HG03060 (cell line): ENCODE measurements around the gene NHLH1.

ENCODE experiments used
- ATAC-seq: cut with Tn5 transposase; IDR thresholded peaks from one replicate; pipeline ENCODE4 v1.9.1; 2021; ENCODE audit warnings: low read depth, moderate number of reproducible peaks; ENCODE audit not compliant: unreplicated experiment

NHLH1 gene

DNA sequence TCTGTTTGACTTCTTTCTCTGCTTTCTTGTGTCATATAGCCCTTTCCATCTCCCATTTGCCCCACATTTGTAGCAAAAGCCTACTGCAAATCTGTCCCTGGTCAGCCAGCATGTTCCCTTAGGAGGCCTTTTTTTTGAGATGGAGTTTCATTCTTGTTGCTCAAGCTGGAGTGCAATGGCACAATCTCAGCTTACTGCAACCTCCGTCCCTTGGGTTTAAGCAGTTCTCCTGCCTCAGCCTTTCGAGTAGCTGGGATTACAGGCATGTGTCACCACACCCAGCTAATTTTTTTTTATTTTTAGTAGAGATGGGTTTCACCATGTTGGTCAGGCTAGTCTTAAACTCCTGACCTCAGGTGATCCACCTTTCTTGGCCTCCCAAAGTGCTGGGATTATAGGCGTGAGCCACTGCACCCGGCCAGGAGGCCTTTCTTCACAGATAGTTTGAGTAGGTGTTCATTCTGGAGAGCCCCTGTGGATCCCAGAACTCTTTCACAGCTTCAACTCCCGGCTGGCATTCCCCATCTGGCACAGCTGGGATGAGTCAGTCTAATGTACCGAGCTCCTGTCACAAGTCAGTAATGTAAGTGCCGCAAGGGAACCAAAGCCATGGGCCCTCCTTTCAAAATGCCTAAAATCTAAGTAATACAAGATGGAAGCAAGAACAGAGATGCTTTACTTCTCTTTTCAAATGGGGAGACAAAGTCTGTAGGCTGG lies 9.4 kb upstream of the NHLH1 start:
- no peak for ATAC-seq

DNA sequence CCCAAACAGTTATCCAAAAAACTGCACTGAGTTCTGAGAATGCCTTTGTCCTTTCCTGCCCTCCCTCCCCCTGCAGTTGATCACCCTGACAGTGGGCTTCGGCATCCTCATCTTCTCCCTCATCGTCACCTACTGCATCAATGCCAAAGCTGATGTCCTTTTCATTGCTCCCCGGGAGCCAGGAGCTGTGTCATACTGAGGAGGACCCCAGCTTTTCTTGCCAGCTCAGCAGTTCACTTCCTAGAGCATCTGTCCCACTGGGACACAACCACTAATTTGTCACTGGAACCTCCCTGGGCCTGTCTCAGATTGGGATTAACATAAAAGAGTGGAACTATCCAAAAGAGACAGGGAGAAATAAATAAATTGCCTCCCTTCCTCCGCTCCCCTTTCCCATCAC lies 8.8 kb upstream of the NHLH1 start:
- no peak for ATAC-seq

DNA sequence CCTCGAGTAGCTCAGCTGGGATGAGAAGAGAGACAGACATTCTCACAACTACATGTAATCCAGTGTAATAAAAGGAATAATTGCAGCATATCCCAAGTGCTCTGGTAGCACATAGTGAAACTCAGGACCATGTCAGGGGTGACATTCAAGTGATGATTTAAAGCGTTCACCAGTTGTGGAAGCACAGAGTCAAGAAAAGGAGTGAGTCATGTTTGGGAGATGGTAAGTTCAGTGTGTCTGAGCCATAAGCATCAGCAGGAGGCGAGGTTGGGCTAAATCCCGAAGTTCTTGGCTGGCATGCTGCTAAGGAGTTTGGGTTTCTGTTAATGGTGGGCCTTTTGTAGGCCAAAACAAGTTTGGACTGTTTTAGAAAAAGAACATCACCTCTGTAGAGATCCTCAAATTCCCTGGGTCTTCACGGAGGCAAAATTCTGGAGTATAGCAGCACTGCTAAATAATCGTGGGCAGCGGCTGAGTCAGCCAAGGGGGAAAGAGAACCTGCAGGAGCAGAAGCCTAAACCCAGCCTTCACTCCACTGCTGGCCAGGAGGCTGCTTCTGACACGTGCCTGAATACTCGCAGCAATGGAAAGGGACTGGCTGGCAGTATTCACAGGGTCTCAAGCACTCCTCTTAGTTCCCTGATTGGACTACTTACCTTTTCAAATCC lies 7.2 kb upstream of the NHLH1 start:
- ATAC-seq = no peak

DNA sequence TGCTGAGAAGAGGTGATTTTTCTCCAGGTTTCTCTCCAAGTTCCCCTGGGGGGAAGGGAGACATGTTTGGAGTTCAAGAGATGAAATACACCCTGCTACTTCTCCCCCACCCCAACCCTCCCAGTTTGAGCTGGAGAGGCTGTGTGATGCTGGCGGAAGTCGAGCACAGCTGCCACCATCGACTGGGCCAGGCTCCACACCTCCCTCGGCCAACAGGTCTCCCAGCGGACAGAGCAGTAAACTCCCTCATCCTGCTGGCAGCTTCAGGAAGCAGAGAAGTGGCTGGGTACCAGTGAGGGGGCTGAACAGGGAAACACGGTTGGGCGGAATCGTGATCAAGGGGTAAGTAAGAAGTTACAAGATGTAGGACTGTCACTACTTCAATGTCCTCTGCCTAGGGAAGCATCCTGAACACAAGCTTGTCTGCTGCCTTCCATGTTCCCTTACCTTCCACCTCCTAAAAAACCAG lies 6.6 kb upstream of the NHLH1 start:
- ATAC-seq = no peak

DNA sequence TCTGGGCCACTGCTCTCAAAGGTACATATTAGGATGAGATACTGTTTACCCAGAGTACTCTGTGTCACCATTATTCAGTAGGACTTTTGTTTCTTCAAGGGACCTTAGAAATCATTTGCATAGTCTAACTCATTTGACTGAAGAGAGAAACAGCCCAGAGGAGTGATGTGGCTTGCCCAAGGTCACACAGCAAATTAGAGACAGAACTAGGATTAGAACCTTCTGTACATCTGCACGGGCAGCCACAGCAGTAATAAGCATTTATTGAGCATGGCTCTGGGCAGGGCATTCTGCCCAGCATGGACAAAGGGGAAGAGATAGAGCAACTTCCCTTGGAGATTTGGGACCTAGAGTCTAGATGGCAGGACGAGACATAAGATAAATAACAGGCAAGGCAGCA lies 5.7 kb upstream of the NHLH1 start:
- no peak for ATAC-seq

DNA sequence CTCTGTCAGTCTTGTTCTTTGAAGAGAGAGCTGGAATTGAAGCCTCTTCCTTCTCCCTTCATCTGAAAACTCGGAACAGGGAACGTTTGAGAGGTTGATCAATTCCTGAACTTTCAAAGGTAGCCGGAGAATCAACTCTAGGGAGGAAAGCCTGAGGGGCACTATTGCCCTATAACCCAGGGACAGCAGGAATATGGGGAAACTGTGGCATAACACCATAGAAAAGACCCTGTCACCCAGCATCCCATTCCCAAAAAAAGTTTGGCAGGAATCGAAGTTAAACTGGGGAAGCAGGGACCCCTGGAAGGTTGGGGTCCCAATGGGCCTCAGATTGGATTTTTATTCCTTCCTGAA lies 5.1 kb upstream of the NHLH1 start:
- ATAC-seq = no peak

DNA sequence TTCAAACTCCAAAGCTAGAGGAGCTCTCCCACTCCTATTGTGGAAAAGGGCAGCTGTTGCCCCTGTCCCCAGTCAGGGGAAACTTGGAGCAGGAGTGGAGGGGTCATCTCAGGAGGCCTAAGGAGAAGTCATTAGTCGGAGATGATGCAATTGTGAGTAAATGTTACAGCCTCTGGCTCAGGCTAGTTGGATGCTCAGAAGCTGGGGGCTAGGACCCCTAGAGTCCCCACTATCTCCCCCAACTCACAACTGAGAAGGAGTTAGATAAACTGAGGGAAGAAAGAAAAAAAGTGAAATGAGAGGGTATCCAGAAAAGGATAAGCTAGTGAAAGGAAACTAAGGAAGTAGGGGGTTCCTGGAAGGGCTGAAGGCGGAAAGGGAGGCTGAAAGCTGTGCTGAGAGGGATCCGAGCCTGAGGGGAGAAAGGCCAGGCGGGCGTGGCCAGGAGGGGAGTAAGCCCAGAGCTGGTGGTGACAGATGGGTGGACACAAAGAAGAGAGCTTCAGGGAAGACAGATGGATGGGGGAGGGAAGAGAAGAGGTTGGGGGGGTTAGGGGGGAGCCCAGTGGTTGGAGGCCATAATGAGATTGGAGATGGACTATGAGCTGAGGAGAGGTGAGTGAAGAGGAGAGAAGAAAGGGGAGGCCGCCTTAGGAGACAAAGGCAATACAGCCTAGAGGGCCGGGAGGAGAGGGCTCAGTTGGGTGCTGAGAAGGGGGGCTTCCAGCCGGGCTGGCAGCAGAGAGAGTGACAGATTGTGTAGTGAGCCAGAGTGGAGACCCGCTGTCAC lies 4.5 kb upstream of the NHLH1 start:
- no peak for ATAC-seq

DNA sequence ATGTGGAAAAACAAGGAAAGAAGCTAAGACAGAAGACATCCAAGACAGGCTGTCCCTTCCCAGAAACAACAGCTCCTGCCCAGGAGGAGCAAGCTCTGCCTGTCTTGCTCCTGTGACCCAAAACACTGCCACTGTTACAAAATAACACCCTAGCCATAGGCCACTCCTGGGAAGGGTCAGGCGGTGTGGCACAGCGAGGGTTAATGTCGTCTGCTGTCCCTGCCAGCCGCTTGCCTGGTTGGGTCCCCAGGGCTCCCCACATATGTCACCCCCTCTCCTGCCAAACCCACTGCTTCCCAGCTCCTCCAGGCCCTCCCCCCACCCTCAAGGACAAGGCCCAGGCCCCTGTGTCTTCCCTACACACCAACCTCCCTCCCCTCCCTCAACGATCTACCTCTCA lies 3.9 kb upstream of the NHLH1 start:
- no peak for ATAC-seq

DNA sequence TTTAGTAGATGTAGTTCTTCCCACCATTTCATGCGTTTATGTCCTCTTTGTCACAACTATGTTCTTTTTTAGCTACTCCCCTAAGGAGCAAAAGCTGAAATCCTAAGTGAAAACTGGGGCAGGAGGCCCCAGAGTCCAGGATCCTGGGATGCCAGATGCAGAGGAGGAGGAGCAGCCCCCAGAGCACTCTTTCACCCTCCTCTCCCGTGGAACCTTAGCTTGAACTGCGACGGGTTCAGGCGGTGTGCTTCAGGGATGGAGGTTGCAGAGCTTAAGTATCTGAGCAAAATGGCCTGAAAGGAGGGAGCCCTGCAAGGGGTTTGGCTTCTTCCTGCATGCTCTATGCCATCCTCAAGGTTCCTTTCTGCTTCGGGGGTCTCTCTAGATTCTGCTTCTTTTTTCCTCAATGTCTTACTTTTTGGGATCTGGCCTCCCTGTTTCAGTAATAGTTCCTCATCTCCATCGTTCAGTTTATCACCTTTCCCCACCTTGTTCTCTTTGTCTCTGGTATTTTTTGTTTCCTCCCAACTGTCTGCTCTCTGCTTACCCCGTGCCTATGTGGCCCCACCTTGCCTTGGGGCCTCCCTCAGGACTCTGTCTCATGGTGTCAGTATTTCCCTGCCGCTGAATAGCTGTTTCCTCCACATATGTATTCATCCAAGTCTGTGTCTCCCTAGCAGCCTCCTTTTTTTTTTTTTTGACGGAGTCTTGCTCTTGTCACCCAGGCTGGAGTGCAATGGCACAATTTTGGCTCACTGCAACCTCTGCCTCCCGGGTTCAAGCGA lies 2.7 kb upstream of the NHLH1 start:
- ATAC-seq = no peak

DNA sequence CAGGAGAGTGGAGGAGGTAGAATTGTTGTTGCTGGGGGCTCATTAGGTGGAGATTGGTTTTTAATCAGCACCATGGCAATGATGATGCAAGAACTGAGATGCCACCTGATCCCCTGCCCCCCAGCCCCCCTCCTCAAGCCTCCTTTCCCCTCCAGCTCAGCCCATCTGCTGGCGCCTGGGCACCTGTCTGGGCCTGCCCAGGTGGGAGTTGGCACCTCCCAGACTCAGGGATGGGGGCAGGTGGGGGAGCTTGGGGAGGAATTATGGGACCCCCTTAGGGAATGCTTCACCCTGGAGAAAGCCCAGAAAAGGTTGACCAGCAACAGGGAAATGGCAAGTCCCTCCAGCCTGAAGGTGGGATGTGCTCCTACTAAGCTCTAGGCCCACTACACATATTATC lies 1.5 kb upstream of the NHLH1 start:
- ATAC-seq = no peak

DNA sequence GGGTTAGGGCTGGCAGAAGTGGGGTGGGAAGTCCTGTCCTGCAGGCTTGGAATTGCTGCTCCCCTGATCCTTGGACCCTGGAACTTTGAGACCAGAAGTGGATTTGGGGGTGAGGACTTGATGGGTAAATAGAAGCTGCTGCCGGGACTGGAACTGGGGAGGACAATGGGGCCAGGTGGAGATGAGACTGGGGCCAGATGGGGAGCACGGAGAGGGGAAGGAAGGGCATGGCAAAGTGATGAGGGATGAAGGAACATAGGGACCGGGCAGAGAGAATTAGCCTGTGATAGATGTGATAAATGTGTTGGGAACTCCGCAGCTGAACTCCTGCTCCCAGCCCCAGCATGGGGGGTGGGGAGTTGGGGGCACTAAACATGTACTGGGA lies 637 bp downstream of the NHLH1 start:
- ATAC-seq = no peak

DNA sequence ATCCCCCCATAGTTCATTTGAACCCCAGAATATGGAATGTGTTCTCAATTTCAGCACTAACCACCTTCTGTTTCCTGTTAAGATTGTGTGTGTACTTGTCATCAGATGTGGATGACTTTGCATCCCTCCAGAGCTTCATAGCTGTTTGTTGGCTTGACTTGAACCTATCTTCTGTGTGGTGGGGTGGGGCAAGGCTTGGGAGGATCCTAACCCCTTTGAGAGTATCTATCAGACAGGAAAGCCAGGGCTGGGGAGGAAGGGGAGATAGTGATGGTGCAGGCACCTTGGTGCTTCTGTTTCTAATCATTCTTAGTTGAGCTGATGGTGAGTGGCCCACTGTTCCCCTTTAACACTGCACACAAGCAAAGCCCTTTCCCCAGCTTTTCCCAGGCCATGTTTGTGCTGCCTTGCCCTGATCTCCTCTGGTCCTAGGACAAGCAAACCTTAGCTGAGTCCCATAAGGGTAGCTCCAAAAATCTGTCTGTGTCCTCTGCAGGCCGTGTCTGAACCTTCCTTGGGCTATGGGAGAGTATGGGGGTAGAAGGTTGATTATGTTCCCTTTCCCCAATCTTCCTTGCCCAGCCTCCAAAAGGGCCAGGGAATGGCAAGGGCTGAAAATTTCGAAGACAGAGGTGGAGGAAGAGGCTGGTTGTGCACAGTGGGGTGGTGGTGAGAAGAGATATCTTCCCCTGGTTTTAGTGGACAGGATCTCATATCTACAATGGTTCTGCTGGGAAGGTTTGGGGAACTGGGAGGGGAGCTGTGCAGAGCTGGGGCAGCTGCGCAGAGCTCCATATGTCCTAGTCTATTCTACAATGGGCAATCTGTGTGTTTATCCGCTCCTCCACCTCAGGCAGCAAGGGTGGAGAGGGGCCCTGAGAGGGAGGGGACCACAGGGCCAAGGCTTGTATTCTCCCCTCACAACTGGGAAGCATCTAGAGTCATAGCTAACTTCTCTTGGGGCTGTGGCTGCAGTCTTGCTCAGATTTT lies 1.4 kb downstream of the NHLH1 start:
- ATAC-seq = no peak

DNA sequence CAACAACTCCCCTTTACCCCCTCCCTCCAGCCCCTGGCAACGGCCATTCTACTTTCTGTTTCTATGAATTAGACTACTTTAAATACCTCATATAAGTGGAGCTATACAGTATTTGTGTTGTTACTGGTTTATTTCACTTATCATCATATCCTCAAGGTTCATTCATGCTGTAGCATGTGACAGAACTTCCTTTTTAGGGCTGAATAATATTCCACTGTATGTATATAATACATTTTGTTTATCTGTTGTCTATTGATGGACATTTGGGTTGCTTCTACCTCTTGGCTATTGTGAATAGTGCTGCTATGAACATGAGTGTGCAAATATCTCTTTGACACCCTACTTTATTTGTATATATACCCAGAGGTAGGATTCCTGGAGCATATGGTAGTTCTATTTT lies 2.2 kb downstream of the NHLH1 start:
- ATAC-seq = no peak

DNA sequence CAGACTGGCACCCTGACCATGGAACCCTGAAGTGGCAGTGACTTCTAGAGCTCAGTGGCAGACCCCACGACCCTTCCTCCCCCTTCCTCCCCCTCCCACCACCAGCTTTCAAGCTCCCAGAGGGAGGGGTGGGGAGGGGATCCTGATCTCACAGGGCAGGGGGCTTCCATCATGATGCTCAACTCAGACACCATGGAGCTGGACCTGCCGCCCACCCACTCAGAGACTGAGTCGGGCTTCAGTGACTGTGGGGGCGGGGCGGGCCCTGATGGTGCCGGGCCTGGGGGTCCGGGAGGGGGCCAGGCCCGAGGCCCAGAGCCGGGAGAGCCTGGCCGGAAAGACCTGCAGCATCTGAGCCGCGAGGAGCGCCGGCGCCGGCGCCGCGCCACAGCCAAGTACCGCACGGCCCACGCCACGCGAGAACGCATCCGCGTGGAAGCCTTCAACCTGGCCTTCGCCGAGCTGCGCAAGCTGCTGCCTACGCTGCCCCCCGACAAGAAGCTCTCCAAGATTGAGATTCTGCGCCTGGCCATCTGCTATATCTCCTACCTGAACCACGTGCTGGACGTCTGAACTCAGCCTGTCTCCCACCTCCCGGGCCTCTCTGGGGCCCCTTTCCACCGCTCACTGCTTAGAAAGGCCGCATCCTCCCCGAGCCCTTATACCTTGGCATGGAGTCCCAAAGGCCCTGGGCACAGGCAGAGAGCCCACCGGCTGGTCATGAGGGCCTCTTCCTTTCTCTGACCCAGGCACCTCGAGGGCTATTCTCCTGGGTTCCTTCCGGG lies 3.9 kb downstream of the NHLH1 start:
- ATAC-seq = no peak

DNA sequence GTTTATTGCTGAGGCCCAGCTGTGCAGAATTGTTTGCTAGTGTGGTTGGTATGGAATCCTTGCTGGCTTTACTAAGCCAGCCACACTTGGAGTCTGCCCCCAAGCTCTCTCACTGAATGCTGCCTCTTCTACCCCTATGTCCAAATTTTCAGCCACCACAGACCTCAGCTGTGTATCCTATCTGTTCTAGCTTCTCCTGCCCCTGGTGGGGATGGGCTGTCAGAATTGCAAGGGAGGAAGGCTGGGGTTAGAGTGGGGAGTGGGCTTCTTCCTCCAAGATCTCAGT lies 4.4 kb downstream of the NHLH1 start:
- ATAC-seq = no peak

DNA sequence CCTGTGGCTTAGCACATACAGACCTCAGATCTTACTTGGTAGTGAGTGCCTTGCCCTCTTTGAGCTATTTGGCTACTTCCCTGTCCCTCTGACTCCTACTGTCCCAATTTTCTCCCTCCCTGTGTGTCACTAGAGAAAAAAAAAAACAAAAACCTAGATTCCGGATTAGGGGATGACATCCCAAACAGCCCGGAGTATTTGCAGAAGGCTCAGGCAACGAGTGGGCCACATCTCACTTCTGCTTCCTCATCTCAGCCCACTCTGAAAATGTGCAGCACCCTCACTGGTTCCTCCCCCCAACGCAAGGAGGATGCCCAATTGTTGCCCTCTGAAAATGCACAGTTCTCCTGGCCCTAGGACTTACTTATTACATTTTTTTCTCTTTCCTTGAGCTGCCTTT lies 4.9 kb downstream of the NHLH1 start:
- ATAC-seq = no peak

DNA sequence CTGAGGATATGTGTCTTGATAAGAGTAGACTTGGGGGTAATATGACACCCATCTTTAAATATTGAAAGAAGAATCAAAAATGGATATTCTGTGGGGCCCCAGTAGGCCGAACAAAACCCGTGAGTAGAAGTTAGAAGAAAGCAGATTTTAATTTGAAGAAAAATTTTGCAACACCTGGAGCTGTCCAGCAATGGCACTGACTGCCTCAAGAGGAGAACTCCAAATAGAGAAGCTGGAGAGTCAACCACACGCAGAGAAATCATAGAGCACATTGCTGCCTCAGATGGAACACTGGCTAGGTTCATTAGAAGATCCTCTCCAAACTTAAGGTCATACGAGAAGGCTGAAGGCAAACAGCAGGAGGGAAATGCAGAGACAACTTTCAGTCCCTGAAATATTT lies 6.8 kb downstream of the NHLH1 start:
- no peak for ATAC-seq

DNA sequence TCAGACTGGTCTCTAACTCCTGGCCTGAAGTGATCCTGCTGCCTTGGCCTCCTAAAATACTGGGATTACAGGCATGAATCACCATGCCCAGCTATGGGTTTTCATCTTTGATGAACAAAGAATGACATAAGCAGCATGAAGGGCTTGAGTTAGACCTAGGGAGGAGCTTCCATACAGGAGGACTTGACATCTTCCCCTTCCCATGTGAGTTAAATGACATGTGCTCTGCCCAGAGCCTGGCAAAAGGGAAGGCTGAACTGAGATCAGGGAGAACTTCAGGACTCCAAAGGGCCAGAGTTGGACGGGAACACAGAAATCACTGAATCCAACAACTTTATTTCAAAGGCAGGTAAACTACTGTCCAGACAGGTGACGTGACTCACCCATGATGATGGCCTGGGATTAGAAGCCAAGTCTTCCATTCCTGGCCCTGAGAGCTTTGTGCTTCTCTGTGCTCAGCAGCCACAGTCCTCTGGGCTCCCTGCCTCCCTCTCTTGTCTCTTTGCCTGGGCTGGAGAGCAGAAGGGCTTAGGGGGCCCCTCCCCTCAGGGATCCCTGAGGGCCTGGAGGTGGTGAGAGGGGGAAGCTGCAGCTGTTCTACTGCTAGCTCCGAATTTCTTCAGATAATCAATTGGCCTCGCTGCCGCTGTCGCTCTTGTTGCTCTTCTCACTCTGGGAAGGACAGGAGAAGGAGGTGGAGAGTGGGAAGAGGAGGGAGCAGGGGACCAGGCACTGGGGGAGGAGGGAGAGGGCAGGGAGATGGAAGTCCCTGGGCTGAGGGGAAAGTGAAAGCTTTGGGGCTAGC lies 7.6 kb downstream of the NHLH1 start:
- no peak for ATAC-seq
